ENCODE data around the gene B3GAT2. TPM values are rescaled to one million over a fixed set of nuclear protein-coding genes. Genes with fewer than 3 reads are reported as not detected.

The B3GAT2 gene
- total and polyA plus RNA-seq, 12 donors, result under 0.01 to 0.14 (median 0.03) TPM; not detected in 6

- no peak for DNase-seq
- Histone ChIP-seq H3K27me3 (no peaks in the 10 kb centered on the region), H3K27ac (no peak overlapping the region), H3K9me3 (replicated peaks in 1 of 3) (no peaks in the 10 kb centered on the region), H3K4me1 (replicated peaks in 1 of 2) (no peaks in the 10 kb centered on the region), H3K36me3 (replicated peaks in 1 of 2) (no peaks in the 10 kb centered on the region), H3K4me3 (no peak overlapping the region)
- 95 to 99% (median 98%) methylated on average over 2 of the region's 2 CpGs for WGBS, 4 donors
- no peak for TF ChIP-seq CTCF (IDR thresholded peaks at IDR 0.05)
- TF ChIP-seq POLR2A (IDR thresholded peaks at IDR 0.05), result no peak
- intact Hi-C loops (cut with DNase I), result no loop called here
Observed at GRCh38 chr6:70821751-70822150, 135.1 kb downstream of the B3GAT2 start.

- WGBS, 4 donors, result 98 to 100% (median 99%) methylated on average over 2 of the region's 2 CpGs
- Histone ChIP-seq H3K9me3 (replicated peaks in 1 of 3) (no peaks in the 10 kb centered on the region), H3K27me3 (no peaks in the 10 kb centered on the region), H3K4me3 (no peak overlapping the region), H3K4me1 (replicated peaks in 1 of 2) (no peaks in the 10 kb centered on the region), H3K27ac (no peak overlapping the region), H3K36me3 (replicated peaks in 1 of 2) (no peaks in the 10 kb centered on the region)
- DNase-seq, result no peak
- intact Hi-C loops (cut with DNase I), result no loop called here
- TF ChIP-seq POLR2A (IDR thresholded peaks at IDR 0.05) (no peak), CTCF (IDR thresholded peaks at IDR 0.05) (no peak)
Observed at GRCh38 chr6:70820778-70821177, 136.1 kb downstream of the B3GAT2 start.

- no peaks in the 10 kb centered on the region for H3K9me3 ChIP-seq (replicated peaks in 1 of 3)
- no peak for DNase-seq
- intact Hi-C loops (cut with DNase I), result no loop called here
- peaks cover 0 to 5% of the 10 kb centered on the region in 2 donors for H3K4me1 ChIP-seq (replicated peaks in 1 of 2)
- 95 to 99% (median 97%) methylated on average over 4 of the region's 4 CpGs for WGBS, 4 donors
- no peaks in the 10 kb centered on the region for H3K36me3 ChIP-seq (replicated peaks in 1 of 2)
- H3K27ac ChIP-seq, result no peak overlapping the region
- TF ChIP-seq CTCF (IDR thresholded peaks at IDR 0.05) (no peak), POLR2A (IDR thresholded peaks at IDR 0.05) (no peak)
- H3K27me3 ChIP-seq, result no peaks in the 10 kb centered on the region
- H3K4me3 ChIP-seq, result no peak overlapping the region
Observed at GRCh38 chr6:70819646-70820045, 137.2 kb downstream of the B3GAT2 start.

GRCh38 chr6:70813885-70814284, 143.0 kb downstream of the B3GAT2 start:
- Histone ChIP-seq H3K27me3 (no peaks in the 10 kb centered on the region), H3K36me3 (replicated peaks in 1 of 2) (no peaks in the 10 kb centered on the region), H3K27ac (no peak overlapping the region), H3K4me1 (replicated peaks in 1 of 2) (peaks cover 0 to 8% of the 10 kb centered on the region in 2 donors), H3K4me3 (no peak overlapping the region), H3K9me3 (replicated peaks in 1 of 3) (no peaks in the 10 kb centered on the region)
- 61 to 93% (median 86%) methylated on average over 3 of the region's 3 CpGs for WGBS, 4 donors
- TF ChIP-seq POLR2A (IDR thresholded peaks at IDR 0.05), result no peak
- no peak for TF ChIP-seq CTCF (IDR thresholded peaks at IDR 0.05)
- intact Hi-C loops (cut with DNase I), result no loop called here
- no peak for DNase-seq

Measured in adrenal gland (tissue), 12 donors.